Suppressor macrophage (primary cell): ENCODE results near the gene GLCE.
"Not testable (repeated sequence)": the region's sequence is repeated elsewhere in the genome, so short reads cannot be mapped to it uniquely, and the experiment has no call there.

Experiments
- DNase-seq, 4 experiments: peaks; one replicate each; pipeline ENCODE4 v3.0.0-alpha.2; 2020 to 2022

The GLCE gene

GRCh38 chr15:69275933-69276560 is 115.6 kb downstream of the GLCE start:
- no peak for DNase-seq

GRCh38 chr15:69277316-69277715 is 116.9 kb downstream of the GLCE start:
- DNase-seq, result no peak

- DNase-seq, result no peak
Measured at GRCh38 chr15:69279636-69280035, 119.2 kb downstream of the GLCE start.

GRCh38 chr15:69280783-69281182 is 120.3 kb downstream of the GLCE start:
- DNase-seq, result no peak

- DNase-seq, result no peak
Measured at GRCh38 chr15:69282104-69282743, 121.8 kb downstream of the GLCE start.

- DNase-seq, result no peak
Measured at GRCh38 chr15:69285834-69286233, 125.4 kb downstream of the GLCE start.

- DNase-seq, result no peak
Measured at GRCh38 chr15:69288011-69288410, 127.6 kb downstream of the GLCE start.

- no peak for DNase-seq
Measured at GRCh38 chr15:69288531-69289341, 128.3 kb downstream of the GLCE start.

- DNase-seq, result no peak
Measured at GRCh38 chr15:69289342-69290146, 129.1 kb downstream of the GLCE start.

- DNase-seq, result no peak
Measured at GRCh38 chr15:69290346-69291164, 130.1 kb downstream of the GLCE start.

GRCh38 chr15:69291651-69292050 is 131.2 kb downstream of the GLCE start:
- not testable (repeated sequence) for DNase-seq

- DNase-seq, result no peak
Measured at GRCh38 chr15:69292826-69293420, 132.5 kb downstream of the GLCE start.

- DNase-seq, result no peak
Measured at GRCh38 chr15:69293741-69294615, 133.5 kb downstream of the GLCE start.

GRCh38 chr15:69296606-69297005 is 136.2 kb downstream of the GLCE start:
- DNase-seq, result no peak

- no peak for DNase-seq
Measured at GRCh38 chr15:69297642-69298353, 137.4 kb downstream of the GLCE start.

- DNase-seq, result no peak
Measured at GRCh38 chr15:69298354-69298696, 137.9 kb downstream of the GLCE start.

GRCh38 chr15:69298697-69299441 is 138.4 kb downstream of the GLCE start, which contains the start of gene PAQR5:
TSS of gene PAQR5 (plus strand) at chr15:69298912. CDS start at chr15:69360081, 61,169 bp downstream.
- peak in 3 of 4 experiments; percentile 36 to 68 (median 58) for DNase-seq

GRCh38 chr15:69299451-69299886 is 139.0 kb downstream of the GLCE start:
- DNase-seq, result no peak
